Embryonic facial prominence (tissue), 1 donor: ENCODE measurements around the gene IGSF21.

Source experiments
- DNase-seq: peaks from one replicate; pipeline ENCODE4 v3.0.0-alpha.2; 2016; ENCODE audit errors: extremely low spot score

The IGSF21 gene

GRCh38 chr1:18119771-18120377 lies 12.3 kb downstream of the IGSF21 start:
- DNase-seq = no peak

DNA sequence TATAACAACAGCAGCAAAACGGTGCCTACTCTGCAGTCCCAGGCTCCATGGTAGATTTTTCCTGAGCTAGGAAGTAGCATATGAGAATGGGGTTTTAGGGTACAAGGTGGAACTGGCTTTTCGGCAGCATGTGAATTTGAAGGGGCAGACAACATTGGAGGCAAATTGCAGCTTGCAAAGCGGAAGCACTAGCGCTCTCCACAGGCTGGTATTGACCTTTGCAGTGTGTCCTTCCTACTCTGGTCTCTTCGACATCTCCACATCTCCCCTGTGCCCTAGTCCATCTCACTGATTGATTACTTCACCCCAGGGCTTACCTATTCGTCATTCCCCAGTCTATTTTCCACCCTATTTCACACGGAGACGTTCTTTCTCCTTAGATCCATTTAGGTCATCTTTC lies 13.0 kb downstream of the IGSF21 start:
- DNase-seq = no peak

- DNase-seq = no peak
Observed at GRCh38 chr1:18121072-18121820, 13.6 kb downstream of the IGSF21 start.

DNA sequence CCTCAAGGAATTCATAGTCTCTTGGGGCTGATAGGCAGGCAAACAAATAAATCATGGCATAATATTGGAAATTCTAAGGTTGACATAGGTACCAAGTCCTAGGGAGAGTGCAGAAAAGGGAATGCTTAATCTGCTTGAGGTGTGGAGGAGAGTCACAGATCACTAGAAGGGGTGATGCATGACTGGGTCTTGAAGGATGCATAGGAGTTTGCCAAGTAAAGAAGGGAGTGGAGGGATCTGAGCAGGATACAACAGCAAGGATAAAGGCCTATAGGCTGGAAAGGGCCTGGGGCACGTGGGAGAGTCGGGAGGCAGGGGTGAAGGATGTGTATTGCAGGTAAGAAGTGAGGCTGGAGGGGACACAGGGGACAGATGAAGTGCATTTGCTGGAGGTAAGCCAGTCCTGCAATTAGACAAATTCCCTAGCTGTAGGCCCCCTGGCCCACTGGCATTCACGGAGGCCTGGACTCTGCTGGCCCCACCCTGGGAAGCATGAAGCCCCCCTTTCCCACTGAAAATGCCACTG lies 15.9 kb downstream of the IGSF21 start:
- DNase-seq = no peak

GRCh38 chr1:18124977-18125376 lies 17.4 kb downstream of the IGSF21 start:
- no peak for DNase-seq

DNA sequence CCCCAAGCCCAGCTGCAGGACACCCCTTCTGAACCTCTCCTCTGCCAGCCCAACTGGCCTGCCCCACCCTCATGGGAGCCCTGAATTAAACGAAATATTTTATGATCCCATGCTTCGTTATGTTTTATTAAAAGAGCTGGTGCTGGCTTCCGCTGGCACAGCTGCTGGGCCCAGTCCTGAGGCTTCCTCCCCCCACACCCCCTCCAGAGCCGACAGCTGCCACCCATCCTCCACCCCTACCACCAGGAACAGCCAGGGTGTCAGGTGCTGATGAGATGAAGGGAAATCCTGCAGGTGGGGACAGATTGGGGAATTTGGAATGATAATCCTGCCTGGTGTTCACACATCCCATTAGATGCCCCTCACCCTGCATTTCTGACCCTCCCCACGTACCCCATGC lies 19.0 kb downstream of the IGSF21 start:
- no peak for DNase-seq

DNA sequence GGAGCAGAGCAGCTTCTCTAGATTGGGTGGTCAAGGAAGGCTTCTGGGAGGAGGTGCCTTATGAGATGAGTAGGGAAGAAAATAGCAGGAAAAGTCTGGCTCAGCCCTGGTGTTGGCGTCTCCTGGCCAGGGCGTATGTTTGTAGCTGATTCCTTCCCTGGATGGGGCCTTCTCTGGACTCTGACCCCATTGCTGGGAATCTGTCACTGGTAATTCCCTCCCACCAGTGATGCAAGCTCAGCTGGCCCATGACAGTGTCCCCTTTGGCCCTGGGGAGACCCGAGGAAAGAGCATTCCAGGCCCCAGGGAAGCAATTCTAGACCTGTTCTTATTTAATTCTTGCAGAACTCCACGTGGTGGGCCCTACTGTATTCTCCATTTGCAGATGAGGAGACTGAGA lies 20.7 kb downstream of the IGSF21 start:
- DNase-seq = no peak

- DNase-seq = no peak
Observed at GRCh38 chr1:18130356-18130755, 22.8 kb downstream of the IGSF21 start.

- DNase-seq = no peak
Observed at GRCh38 chr1:18132022-18132710, 24.6 kb downstream of the IGSF21 start.

GRCh38 chr1:18132711-18133541 lies 25.3 kb downstream of the IGSF21 start:
- no peak for DNase-seq

GRCh38 chr1:18134324-18135046 lies 26.9 kb downstream of the IGSF21 start:
- no peak for DNase-seq

DNA sequence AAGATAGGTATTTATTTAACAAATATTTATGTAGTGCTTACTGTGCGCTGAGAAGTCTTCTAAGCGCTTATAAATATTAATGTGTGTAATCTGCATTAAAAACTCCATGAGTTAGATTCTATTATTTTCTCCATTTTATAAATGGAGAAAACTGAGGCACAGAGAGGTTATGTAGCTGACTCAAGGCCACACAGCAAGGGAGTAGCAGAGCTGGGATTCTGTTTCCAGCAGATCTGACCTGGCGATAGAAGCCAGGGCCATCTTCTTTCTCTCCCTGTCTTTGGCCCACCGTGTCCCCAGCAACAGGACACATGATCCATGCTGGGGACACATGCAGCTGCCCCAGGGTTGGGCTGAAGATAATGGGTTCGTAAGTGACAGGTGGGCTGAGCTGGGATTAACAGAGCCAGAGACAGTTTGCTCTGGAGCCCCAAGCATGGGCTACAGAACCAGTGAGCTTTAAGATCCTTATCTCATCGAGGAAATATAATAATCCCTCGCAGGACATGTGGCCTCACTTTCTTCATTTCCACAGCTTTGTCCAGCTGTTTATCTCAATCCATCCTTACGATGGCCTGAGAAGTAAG lies 30.3 kb downstream of the IGSF21 start:
- no peak for DNase-seq

DNA sequence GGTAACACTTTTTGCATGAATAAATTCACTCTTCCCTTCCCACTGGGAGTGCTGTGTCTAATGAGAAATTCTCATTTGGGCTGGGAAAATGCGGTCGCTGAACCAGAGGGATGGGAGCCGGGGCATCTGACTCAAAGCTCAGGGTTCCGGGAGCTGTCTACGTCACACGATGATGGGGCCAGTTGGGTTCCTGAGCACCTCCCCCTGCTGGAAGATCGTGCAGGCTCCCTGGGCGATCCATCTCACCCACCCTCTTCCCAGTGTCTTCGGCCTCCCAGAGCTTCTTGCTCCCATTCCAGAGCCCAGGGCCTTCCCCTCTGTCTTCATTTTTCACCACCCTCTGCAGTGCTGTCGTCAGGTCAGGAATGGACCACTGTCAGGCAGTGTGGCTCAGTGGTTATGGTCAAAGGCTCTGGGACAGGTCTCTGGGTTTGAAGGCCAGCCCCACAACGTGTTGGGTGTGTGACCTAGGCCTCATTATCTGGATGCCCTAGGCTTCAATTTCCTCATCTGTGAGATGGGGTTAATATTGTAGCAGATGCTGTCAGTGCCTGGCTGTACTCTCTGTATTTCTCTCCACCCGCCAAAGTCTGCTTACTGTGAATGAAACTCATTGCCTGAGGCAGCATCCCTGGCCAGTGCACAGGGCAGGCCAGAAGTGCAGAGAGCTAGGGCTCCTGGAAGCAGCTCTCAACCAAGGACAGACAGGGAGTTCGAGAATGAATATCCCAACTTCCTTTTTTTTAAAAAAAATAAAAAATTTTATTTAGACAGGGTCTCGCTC lies 31.8 kb downstream of the IGSF21 start:
- no peak for DNase-seq

DNA sequence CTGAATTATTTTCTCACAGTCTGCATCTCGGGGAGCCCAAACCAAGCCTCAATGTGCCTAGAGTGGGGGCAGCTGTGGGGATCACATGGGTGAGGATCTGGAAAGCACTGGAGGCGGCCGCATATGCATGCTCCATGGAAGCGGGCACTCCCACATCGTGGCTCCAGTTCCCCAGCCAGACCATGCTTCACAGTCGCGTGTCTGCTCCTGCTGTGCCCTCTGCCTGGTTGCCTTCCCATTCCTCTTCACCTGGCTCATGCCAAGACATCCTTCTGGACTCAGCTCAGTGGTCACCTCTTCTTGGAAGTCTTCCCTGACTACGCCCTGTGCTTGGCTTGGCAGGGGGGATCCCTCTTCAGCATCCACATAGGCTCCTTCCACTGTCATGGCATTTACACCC lies 32.8 kb downstream of the IGSF21 start:
- DNase-seq = no peak

- DNase-seq = no peak
Observed at GRCh38 chr1:18141661-18142060, 34.1 kb downstream of the IGSF21 start.

DNA sequence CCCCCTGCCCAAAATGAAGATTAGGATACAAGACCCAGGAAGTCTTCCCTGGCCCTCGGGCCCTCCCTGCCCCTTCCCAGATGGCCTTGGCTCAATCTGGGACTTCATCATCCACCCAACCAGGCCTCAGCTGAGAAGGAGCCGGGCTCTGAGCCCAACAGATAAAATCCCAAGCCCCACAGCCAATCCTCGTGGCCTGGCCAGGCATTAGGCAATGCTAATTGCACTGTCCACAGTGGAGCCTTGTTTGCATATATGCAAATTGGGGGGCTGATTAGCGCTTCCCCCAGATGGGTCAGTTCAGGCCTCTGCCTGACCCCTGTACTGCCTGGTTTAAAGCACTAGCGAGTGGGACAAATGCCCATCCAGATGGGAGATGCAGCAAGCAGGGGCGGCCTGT lies 34.9 kb downstream of the IGSF21 start:
- no peak for DNase-seq

- no peak for DNase-seq
Observed at GRCh38 chr1:18142969-18143368, 35.4 kb downstream of the IGSF21 start.

DNA sequence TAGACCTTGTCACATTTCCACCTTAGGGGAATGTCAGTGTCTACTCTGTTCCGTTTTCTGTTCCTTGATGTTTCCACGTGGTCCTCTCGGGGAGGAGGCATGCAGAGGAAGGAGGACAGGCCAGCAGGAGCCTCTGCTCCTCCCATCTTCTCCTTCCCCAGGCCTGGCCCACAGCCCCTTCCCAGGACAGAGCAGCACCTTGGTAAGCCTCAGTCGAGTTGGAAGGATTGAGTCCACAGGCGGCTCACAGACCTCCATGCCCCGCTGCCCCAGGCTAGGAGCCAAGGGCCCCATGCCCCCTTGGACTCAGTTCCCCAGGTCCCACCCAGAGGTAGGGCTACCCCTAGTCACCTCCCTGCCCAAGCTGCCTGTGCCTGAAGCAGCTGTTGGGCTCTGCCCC lies 36.5 kb downstream of the IGSF21 start:
- DNase-seq = no peak

GRCh38 chr1:18144916-18145647 lies 37.5 kb downstream of the IGSF21 start:
- DNase-seq = no peak
